ENCODE results near the gene YY1. TPM values are rescaled to one million over a fixed set of nuclear protein-coding genes. Genes with fewer than 3 reads are reported as not detected.

YY1 gene
- total and polyA plus RNA-seq, 2 of the 4 experiments (the other 2 are of a cell fraction): 21.7 to 29.9 TPM

- H3K9me1 ChIP-seq (ENCODE audit: insufficient read depth, low read length): peaks cover 12% of the 10 kb centered on the region
- 1% methylated on average over 26 of the region's 82 CpGs; no CpG with 5 or more reads in 1 of the 2 experiments for WGBS, 2 experiments (ENCODE audit: extremely low coverage in 2 of 2, insufficient read length in 1 of 2)
- CTCF ChIA-PET: interaction anchor here (1.0 to 1.2 kb wide), 3 partner anchors 22 to 76 kb away, joined by 3 to 5 read pairs (median 4); no protein-coding TSS in a partner anchor
- in situ Hi-C loops (cut with MboI; ENCODE audit: low sequenced_read_pairs) (no loop called here), intact Hi-C loops (cut with micrococcal nuclease) (loop anchor here (5.0 kb wide), 1 partner anchor 92 kb away; the partner anchor contains the start of gene WDR25), dilution Hi-C loops (cut with HindIII; ENCODE audit: low sequenced_read_pairs, unreplicated experiment) (no loop called here)
- peaks cover 12 to 72% of the 10 kb centered on the region in 2 experiments for H3K79me1 ChIP-seq (ENCODE audit: low read depth in 1 of 2, low read length in 2 of 2)
- peak overlapping the region; percentile 95 for H2AK9ac ChIP-seq (replicated peaks; ENCODE audit: low read depth, low read length, poor library complexity)
- H3K4me2 ChIP-seq (ENCODE audit: low read depth, low read length): peak overlapping the region; percentile 88
- peak overlapping the region; percentile 81 to 95 for H4K8ac ChIP-seq (ENCODE audit: low read depth in 2 of 2, low read length in 2 of 2)
- POLR2A ChIA-PET (ENCODE audit: unreplicated experiment): no interaction called here
- no peaks in the 10 kb centered on the region for H3K27me3 ChIP-seq (ENCODE audit: control insufficient read depth, insufficient read depth, low read length)
- peak overlapping the region; percentile 51 for H4K5ac ChIP-seq (ENCODE audit: low read depth, low read length)
- H3K27ac ChIP-seq (ENCODE audit: insufficient read depth, low read length): peak overlapping the region; percentile 71
- H3K18ac ChIP-seq (ENCODE audit: low read depth, low read length): peak overlapping the region; percentile 15; the same call in 1 of the 2 replicates
- H2BK5ac ChIP-seq (ENCODE audit: low read depth, low read length, poor library complexity, severe bottlenecking): peak overlapping the region; percentile 72
- peak overlapping the region; percentile 100 for H2AFZ ChIP-seq (replicated peaks; ENCODE audit: low read length, poor library complexity)
- peak overlapping the region; percentile 7; the same call in 1 of the 2 replicates for H3K23ac ChIP-seq (ENCODE audit: low read depth, low read length)
- peak overlapping the region; percentile 80 for H4K91ac ChIP-seq (ENCODE audit: insufficient read depth, low read depth, low read length)
- H3K4me1 ChIP-seq (ENCODE audit: control insufficient read depth, insufficient read depth, low read length): peaks cover 4% of the 10 kb centered on the region
- H2BK120ac ChIP-seq (ENCODE audit: low read depth, low read length): peak overlapping the region; percentile 68; the same call in 1 of the 2 replicates
- H2AK5ac ChIP-seq (ENCODE audit: low read depth, low read length): peak overlapping the region; percentile 91
- H3K9ac ChIP-seq (ENCODE audit: low read depth, low read length): peak overlapping the region; percentile 66
- no TSS peak for BruUV-seq (replicated peaks)
- H3K14ac ChIP-seq (replicated peaks; ENCODE audit: low read depth, low read length): peak overlapping the region; percentile 86
- no peak overlapping the region; the same call in 2 of the 3 replicates for H2BK15ac ChIP-seq (ENCODE audit: low read depth, low read length)
- peaks cover 18% of the 10 kb centered on the region for H4K20me1 ChIP-seq (ENCODE audit: insufficient read depth, low read length)
- H3K9me3 ChIP-seq (ENCODE audit: control insufficient read depth, insufficient read depth, low read length): no peaks in the 10 kb centered on the region
- H3K4me3 ChIP-seq (ENCODE audit: insufficient read depth, low read depth, low read length): peak overlapping the region; percentile 65
- H3K56ac ChIP-seq (ENCODE audit: extremely low read depth, insufficient read depth, low read length): no peak overlapping the region
- H2BK20ac ChIP-seq (ENCODE audit: low read depth, low read length): no peak overlapping the region
- peak; percentile 32 for DNase-seq
- peaks cover 20% of the 10 kb centered on the region; the same call in 1 of the 2 replicates for H3K36me3 ChIP-seq (ENCODE audit: control insufficient read depth, insufficient read depth, low read length)
- peak overlapping the region; percentile 89 for H3K4ac ChIP-seq (ENCODE audit: low read depth, low read length)
- peak; percentile 90 for ATAC-seq (ENCODE audit: low read depth)
- TF ChIP-seq SMC3 (IDR thresholded peaks at IDR 0.05; ENCODE audit: low read depth, low read length): peak; percentile 34
- no peak for TF ChIP-seq NFE2L2 (IDR thresholded peaks at IDR 0.05; ENCODE audit: low read depth, low read length)
- peak; percentile 71 for TF ChIP-seq CTCF (conservative IDR thresholded peaks at IDR 0.05; ENCODE audit: low read depth, low read length)
- peak; percentile 34 for TF ChIP-seq RAD21 (IDR thresholded peaks at IDR 0.05; ENCODE audit: low read length)
- TF ChIP-seq FOS (IDR thresholded peaks at IDR 0.05; ENCODE audit: low read depth, low read length): no peak
- no peak for TF ChIP-seq MAFK (IDR thresholded peaks at IDR 0.05; ENCODE audit: low read depth, low read length)
- TF ChIP-seq USF2 (IDR thresholded peaks at IDR 0.05; ENCODE audit: low read depth, low read length): no peak
- no peak for TF ChIP-seq RCOR1 (IDR thresholded peaks at IDR 0.05; ENCODE audit: insufficient replicate concordance, low read length)
- no peak for TF ChIP-seq CHD1 (IDR thresholded peaks at IDR 0.05; ENCODE audit: low read depth, low read length)
- no peak for TF ChIP-seq MXI1 (IDR thresholded peaks at IDR 0.05; ENCODE audit: borderline replicate concordance, low read depth, low read length)
- no peak for TF ChIP-seq ELK1 (IDR thresholded peaks at IDR 0.05; ENCODE audit: borderline replicate concordance, low read depth, low read length)
- no peak for TF ChIP-seq BHLHE40 (IDR thresholded peaks at IDR 0.05; ENCODE audit: low read depth, low read length)
- no peak for TF ChIP-seq RFX5 (IDR thresholded peaks at IDR 0.05; ENCODE audit: low read depth, low read length)
These were observed 46.3 kb downstream of the YY1 start for GRCh38 chr14:100285021-100285912.
